Loucy (cell line): ENCODE results near the gene MCAT.

Experiments
- H2AFZ ChIP-seq: fragments of 200-600 bp; sonication (generic); 2 replicates; pipeline ENCODE4 v1.6.0; 2016; ENCODE audit warnings: antibody characterized with exemption, mild to moderate bottlenecking, low read length, moderate library complexity
- H3F3A ChIP-seq: fragments of 200-600 bp; 2 replicates; pipeline ENCODE4 v1.6.0; 2016; ENCODE audit warnings: antibody characterized with exemption, low read depth, mild to moderate bottlenecking
- H3K27me3 ChIP-seq: fragments of 200-600 bp; sonication (generic); 2 replicates; pipeline ENCODE4 v1.6.1; 2014; ENCODE audit warnings: low read length, mild to moderate bottlenecking; ENCODE audit not compliant: insufficient read depth, poor library complexity, severe bottlenecking
- H3K36me3 ChIP-seq: fragments of 200-600 bp; sonication (generic); 2 replicates; pipeline ENCODE4 v1.6.1; 2016; ENCODE audit warnings: low read length; ENCODE audit not compliant: insufficient read depth
- H3K4me1 ChIP-seq: fragments of 200-600 bp; sonication (generic); 2 replicates; pipeline ENCODE4 v1.5.1; 2014; ENCODE audit warnings: low read length, mild to moderate bottlenecking; ENCODE audit not compliant: insufficient read depth, poor library complexity, severe bottlenecking
- H3K4me2 ChIP-seq: fragments of 200-600 bp; sonication (generic); 2 replicates; pipeline ENCODE4 v1.6.0; 2014; ENCODE audit warnings: antibody characterized with exemption, low read length, low read depth, mild to moderate bottlenecking; ENCODE audit not compliant: poor library complexity, severe bottlenecking
- H3K4me3 ChIP-seq: fragments of 200-600 bp; sonication (generic); 2 replicates; pipeline ENCODE4 v1.5.1; 2014; ENCODE audit warnings: low read length, mild to moderate bottlenecking, mixed read lengths; ENCODE audit not compliant: poor library complexity, severe bottlenecking
- H3K79me2 ChIP-seq: fragments of 200-600 bp; sonication (generic); 2 replicates; pipeline ENCODE4 v1.6.1; 2014; ENCODE audit warnings: low read length; ENCODE audit not compliant: insufficient read depth
- H3K9ac ChIP-seq: fragments of 200-600 bp; sonication (generic); 2 replicates; pipeline ENCODE4 v1.6.0; 2014; ENCODE audit warnings: mild to moderate bottlenecking, low read depth, low read length, moderate library complexity; ENCODE audit not compliant: poor library complexity, severe bottlenecking
- H3K9me2 ChIP-seq: fragments of 200-600 bp; sonication (generic); replicated peaks from 2 replicates; pipeline ENCODE4 v1.6.1; 2016; ENCODE audit warnings: low read depth, low read length, mixed read lengths
- H3K9me3 ChIP-seq: fragments of 200-600 bp; sonication (generic); 2 replicates; pipeline ENCODE4 v1.6.1; 2014; ENCODE audit warnings: mild to moderate bottlenecking, antibody characterized with exemption, low read length, low read depth; ENCODE audit not compliant: insufficient read depth
- H4K20me1 ChIP-seq: fragments of 200-600 bp; sonication (generic); 2 replicates; pipeline ENCODE4 v1.6.0; 2014; ENCODE audit warnings: antibody characterized with exemption, low read length, mild to moderate bottlenecking; ENCODE audit not compliant: insufficient read depth, poor library complexity, severe bottlenecking
- CTCF ChIP-seq: fragments of 200-600 bp; sonication (generic); conservative IDR thresholded peaks from 2 replicates; pipeline ENCODE4 v1.5.1; 2014; ENCODE audit warnings: mild to moderate bottlenecking, antibody characterized with exemption, low read length
- EZH2phosphoT487 ChIP-seq: fragments of 200-600 bp; IDR thresholded peaks from 2 replicates; pipeline ENCODE4 v1.6.1; 2018; ENCODE audit warnings: antibody characterized with exemption, mild to moderate bottlenecking, moderate library complexity, borderline replicate concordance

Gene MCAT

GRCh38 chr22:43129426-43130425, 13.5 kb downstream of the MCAT start:
- Histone ChIP-seq H3K9ac (no peak overlapping the region), H3K4me2 (no peak overlapping the region), H4K20me1 (no peaks in the 10 kb centered on the region), H3K9me3 (no peaks in the 10 kb centered on the region), H3K36me3 (peaks cover 8% of the 10 kb centered on the region; the same call in 1 of the 2 replicates), H3K4me1 (peaks cover 17% of the 10 kb centered on the region), H3K9me2 (no peaks in the 10 kb centered on the region), H2AFZ (no peak overlapping the region), H3K4me3 (no peak overlapping the region), H3K79me2 (no peaks in the 10 kb centered on the region), H3K27me3 (no peaks in the 10 kb centered on the region), H3F3A (no peaks in the 10 kb centered on the region)
- no peak for TF ChIP-seq EZH2phosphoT487
- TF ChIP-seq CTCF, result no peak

DNA sequence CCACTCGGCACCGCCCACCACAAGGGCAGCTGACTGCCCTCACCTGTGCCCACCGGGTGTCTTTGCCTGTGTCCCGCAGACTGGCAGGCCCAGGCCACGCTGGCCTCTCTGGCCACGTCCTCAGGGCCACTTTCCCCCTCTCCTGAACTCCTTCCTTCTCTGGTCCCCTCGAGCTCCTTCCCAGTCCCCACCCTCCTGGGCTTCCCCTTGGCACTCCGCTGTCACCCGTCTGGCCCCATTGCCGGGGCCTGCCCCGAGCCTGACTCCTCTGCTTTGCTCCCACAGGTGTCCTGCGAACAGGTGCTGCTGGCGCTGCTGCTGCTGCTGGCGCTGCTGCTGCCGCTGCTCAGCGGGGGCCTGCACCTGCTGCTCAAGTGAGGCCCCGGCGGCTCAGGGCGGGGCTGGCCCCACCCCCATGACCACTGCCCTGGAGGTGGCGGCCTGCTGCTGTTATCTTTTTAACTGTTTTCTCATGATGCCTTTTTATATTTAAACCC, 14.2 kb downstream of the MCAT start:
- Histone ChIP-seq H3K9me2 (no peaks in the 10 kb centered on the region), H3K9me3 (no peaks in the 10 kb centered on the region), H4K20me1 (no peaks in the 10 kb centered on the region), H2AFZ (no peak overlapping the region), H3F3A (no peaks in the 10 kb centered on the region), H3K4me1 (peaks cover 17% of the 10 kb centered on the region), H3K4me2 (no peak overlapping the region), H3K27me3 (no peaks in the 10 kb centered on the region), H3K79me2 (no peaks in the 10 kb centered on the region), H3K4me3 (no peak overlapping the region), H3K9ac (no peak overlapping the region), H3K36me3 (peaks cover 5% of the 10 kb centered on the region; the same call in 1 of the 2 replicates)
- TF ChIP-seq CTCF, result no peak
- TF ChIP-seq EZH2phosphoT487, result no peak

DNA sequence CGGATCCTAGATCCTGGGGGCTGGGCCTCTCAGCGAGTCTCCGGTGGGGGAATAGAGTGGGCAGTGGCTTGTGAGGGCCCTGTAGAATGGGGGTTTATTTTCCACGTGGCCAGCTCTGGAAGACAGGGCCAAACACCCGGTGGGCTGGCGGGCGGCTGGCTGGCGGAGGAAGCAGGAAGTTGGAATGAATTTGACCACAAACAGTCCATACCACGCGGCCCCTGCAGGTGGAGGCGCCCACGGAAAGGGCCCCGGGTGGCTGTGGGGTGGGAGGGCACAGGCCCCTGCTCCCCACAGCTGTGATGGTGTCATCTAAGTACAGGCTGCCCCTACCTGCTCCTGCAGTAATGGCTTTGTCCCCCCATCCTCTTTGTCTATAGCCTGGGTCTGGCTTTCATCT, 15.1 kb downstream of the MCAT start:
- no peak overlapping the region for H3K4me3 ChIP-seq
- no peaks in the 10 kb centered on the region for H3K27me3 ChIP-seq
- no peak overlapping the region for H3K4me2 ChIP-seq
- H3K9me3 ChIP-seq, result no peaks in the 10 kb centered on the region
- peaks cover 17% of the 10 kb centered on the region for H3K4me1 ChIP-seq
- H3K9ac ChIP-seq, result no peak overlapping the region
- no peaks in the 10 kb centered on the region for H3F3A ChIP-seq
- no peak overlapping the region for H2AFZ ChIP-seq
- no peaks in the 10 kb centered on the region for H3K9me2 ChIP-seq
- H3K79me2 ChIP-seq, result no peaks in the 10 kb centered on the region
- no peaks in the 10 kb centered on the region for H4K20me1 ChIP-seq
- H3K36me3 ChIP-seq, result peaks cover 5% of the 10 kb centered on the region; the same call in 1 of the 2 replicates
- TF ChIP-seq CTCF (no peak), EZH2phosphoT487 (no peak)
